Esophagus mucosa (tissue), 1 donor: Measurements from ENCODE around the gene MORN4. TPM values are rescaled to one million over a fixed set of nuclear protein-coding genes. Genes with fewer than 3 reads are reported as not detected.
"Not testable (repeated sequence)": the region's sequence is repeated elsewhere in the genome, so short reads cannot be mapped to it uniquely, and the experiment has no call there.

ENCODE experiments used
- ATAC-seq: fragments of 200-7000 bp; cut with Tn5 transposase; one replicate; pipeline ENCODE4 v1.9.1; 2020
- total RNA-seq: library from RNA; stranded (reverse); gene quantifications from one replicate; pipeline ENCODE4 v1.2.4, GENCODE V29; 2023
- donor health status: DM: yes; HTN: yes; CAD: no.

MORN4 gene
- total RNA-seq = 1.9 TPM

DNA sequence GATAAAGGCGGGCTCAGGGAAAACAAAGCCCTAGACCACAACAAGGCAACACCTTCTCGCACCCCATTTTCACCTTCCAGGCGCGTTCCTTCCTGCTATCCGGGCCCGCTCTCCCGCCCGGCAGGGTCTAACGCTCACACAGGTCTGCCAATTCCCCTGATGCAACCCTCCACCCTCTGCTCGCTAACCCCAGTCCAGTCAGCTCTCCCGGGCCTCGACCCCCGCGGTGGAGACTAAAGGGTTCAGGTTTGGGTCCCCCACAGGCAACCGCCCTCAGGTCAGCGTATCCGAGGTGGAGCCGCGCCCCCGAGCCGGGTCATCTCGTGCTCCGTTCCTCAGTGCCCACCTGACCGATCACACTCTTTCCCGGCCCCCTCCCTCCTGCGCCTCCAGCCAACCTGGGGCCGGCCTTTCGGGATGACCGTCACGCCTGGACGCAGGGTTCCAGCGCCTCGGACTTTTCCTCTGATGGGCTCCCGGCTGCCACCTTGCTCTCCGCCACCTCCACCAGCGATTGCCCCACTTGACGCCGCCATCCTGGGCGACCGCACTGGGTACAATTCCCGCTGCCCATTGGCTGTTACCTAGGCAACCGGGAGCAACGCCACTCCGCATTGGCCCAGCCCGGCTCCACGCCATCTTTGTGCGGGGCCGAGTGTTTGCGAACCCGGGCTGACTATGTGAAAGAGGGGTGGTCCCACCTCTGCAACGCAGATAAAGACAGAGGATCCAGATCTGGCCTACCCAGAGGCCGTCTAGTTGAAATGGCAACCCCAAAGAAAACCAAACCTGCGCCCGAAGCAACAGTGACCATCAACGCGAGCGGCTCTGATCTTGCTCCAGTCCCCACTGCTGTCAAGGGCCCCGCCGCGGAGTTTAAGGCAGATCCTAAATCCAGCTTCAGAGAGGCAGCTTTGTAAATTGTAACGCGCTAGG is at the start of gene MORN4:
MORN4 (minus strand) TSS at position 552 of the 936 bp plus-strand sequence. CDS start 13,847 bp downstream, outside the sequence.
- ATAC-seq = peak; percentile 99

DNA sequence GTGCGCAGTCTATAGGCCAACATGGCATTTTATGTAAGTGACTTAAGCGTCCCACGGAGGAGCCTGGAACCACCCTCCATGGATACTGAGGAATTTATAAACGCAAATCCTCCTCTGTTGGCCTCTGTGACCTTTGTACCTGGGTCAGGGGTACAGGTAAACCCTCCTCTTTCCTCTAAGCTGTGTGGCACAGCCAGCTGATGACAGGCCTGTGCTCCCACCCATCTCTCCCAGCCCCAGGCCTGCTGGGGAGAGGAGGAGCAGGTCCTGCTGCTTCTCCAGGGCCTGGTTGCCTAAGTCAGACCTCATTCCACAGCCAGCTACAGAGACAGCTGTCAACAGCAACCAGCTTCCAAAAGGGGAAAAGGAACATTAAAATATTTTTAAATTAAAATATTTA is 48.7 kb upstream of the MORN4 start:
- no peak for ATAC-seq

DNA sequence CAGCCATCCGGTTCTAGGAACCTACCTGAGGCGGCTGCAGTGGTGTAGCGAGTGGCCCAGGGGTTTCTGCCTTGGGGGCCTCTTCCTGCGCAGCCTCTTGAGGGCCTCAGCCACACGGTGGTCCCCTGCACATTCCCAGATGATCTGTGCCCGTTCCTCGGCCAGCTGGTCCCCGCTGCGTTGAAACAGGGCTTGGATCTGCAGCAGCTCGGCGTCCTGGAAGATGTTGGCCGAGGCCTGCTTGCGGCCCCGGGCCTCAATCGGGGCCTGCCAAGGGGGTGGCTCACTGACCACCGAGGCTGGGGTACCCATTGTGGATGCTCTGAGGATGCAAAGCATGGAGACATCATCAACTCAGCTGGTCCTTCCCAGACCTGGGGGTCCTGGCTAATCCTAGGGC is 46.3 kb upstream of the MORN4 start:
- ATAC-seq = no peak

DNA sequence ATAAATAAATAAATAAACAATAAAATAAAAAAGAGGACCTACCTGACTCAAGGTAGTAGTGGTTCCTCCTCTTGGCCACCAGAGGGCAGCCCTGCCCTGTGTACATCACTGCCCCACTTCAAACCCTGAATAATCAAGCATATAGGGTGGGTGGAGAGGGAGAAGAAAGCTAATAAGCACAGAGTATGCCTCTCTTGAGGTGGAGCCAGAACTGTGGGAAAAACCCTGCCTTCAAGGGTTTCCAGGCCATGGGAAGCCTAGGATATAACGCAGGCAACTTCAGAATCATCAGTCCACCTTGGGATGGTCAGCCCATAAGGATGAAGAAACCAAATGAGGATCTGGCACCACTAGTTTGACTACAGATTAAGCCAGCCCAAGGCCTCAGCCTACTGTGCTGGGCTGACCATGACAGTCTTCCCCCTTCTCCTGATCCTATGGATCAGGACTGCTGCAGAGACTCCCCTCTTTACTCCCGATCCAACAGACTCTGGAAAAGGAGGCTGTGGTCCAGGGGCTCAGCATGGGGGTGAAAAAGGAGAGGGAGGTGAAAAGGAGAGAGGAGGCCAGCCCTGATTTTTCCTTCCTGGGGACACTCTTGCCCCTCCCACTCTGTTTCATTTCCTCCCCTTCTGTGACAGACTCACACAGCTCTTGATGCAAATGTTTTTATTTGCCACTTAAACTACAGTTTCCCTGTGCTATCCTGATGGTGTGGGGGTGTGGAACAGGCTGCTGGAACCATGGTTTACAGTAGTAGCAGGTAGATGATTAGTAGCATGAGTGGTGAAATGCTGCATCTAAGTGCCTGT is 43.7 kb upstream of the MORN4 start:
- ATAC-seq = peak; percentile 71

DNA sequence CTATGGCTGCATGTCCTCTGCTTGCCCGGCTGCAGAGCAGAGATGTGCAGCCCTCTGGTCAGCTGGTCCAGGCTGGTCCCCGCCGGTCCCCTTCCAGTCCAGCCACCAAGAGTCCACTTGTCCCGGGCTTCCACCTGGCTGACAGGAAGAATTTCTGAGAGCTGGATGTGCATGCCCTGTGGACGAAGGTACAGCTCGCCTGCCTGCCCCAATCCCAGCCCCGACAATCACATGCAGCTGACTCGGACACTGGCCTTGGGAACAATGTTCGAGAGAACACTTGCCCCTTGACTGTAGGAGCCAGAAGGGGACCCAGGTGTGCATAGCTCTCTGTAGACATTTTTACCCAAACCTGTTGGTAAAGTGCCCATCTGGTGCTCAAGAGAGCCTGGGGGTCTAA is 41.9 kb upstream of the MORN4 start:
- ATAC-seq = no peak

DNA sequence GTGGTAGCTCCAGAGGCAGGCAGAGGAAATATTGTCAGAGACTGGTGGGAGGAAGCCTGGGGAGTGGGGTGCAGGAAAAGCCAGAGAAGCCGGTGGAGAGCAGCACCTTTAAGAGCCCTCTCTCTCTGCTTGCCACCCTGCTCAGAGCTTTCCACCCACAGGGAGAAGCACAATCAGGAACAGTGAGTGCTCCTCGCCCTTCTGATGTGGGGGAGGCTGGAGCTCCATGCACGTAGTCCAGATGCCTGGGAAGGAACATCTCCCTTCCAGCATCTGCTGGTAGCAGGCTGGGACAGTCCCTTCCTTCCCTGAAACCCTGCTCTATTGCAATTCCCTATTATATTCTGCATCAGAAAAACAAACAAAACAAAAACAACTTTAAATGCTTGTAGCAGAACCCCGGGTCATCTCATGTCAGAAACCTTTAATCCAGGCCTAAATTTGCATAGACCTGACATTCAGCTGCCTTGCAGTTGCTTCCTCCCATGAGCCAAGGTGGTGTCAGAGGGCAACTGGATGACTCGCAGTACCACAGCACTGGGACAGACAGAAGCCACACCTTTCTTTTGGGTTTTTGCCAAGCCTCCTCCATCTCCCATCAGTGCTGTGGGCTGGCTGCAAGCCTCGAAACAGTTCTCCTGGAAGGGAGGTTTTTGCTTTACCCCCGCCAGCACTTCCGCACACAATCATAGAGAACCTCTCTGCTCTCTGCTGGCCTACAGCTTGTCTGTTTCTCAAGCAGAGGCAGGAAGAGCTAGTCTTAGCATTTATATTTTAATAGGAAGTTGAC is 40.6 kb upstream of the MORN4 start:
- ATAC-seq = peak; percentile 33

DNA sequence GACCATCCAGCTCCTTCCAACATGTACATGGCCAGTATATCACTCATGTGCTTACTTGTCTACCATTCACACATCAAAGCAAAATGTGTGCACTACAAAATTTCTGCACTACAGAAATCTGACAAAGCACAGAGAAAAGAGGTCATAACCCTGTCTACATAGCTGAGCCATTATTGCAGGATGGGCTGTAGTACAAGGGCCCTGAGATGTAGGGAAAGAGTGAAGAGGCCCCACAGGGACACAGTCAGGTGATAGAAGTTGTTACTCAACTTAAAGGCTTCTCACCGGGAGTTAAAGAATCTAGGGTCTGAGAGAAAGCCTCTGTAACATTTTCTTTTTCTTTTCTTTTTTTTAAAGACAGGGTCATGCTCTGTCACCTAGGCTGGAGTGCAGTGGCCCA is 36.3 kb upstream of the MORN4 start:
- no peak for ATAC-seq

DNA sequence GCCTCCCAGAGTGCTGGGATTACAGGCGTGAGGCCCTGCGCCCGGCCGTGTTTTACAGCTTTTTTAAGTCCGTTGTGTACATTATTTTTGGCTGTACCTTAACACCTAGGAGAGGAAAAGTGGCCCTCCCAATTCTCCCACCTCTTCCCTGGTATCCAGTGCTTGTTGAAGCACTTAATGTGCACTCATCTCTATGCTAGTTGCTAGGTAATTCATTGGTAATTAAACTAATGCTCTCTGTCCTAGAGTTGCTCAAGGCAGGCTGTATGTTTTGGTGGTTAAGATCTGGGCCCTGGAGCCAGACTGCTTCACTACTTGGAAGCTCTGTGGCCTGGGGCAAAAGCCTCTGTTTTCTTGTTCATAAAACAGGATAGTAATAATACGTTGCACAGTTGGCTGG is 34.2 kb upstream of the MORN4 start:
- ATAC-seq = no peak

DNA sequence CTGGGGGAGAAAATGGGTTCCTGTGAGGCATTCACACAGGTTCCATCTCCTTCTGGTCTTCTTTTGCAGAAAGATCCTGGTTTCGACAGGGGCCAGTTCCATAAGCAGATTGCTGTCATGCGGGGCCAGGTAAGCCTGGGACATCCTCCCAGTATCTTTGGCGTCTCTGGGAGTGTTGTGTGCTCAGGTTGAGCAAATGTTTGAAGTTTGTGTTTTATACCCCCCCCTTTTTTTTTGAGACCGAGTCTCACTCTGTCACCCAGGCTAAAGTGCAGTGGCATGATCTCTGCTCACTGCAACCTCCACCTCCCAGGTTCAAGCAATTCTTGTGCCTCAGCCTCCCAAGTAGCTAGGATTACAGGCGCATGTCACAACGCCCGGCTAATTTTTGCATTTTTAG is 33.7 kb upstream of the MORN4 start:
- no peak for ATAC-seq

DNA sequence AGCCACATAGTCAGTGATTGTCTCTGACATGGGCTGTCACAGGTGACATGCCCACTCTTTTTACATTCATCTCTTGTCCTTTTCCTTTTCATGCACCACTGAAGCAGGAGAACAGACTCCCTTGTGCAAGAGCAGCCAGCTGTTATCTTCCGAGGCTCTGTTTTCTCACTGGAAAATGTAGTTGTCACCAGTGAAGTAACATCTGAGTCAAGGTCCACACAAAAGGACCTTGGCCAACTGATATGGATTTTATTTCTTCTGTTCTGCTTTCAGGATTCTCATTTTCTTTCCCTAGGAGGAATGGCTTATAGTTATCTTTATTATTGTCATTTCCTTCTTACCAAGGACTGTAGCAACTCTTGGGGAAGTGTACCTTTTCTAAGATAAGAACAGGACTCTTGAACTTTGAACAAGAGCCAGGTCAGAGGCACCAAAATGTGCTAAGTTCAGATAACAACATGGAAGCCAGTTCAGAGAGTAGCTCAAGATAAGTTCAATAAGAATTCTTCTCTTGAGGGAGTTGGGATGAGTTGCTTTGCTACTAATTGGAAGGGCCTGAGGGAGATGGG is 31.1 kb upstream of the MORN4 start:
- ATAC-seq = no peak

DNA sequence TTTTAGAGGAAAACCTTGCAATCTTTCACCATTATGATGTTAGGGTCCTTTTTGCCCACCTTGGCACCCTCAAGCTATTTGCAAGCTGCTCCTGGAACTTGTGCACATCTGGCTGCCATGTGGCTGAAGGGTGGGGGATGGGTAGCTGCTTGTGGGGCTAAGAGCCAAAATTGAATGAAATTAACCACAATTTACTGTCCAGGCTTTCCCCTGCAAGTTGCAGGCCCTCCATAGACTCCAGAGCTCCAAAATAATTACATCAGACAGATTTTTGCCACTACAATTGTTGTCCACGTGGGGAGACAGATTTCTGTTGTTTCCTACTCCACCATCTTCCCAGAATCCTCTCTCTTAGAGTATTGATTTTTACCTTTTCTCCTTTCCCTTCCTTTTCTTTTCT is 26.3 kb upstream of the MORN4 start:
- no peak for ATAC-seq

DNA sequence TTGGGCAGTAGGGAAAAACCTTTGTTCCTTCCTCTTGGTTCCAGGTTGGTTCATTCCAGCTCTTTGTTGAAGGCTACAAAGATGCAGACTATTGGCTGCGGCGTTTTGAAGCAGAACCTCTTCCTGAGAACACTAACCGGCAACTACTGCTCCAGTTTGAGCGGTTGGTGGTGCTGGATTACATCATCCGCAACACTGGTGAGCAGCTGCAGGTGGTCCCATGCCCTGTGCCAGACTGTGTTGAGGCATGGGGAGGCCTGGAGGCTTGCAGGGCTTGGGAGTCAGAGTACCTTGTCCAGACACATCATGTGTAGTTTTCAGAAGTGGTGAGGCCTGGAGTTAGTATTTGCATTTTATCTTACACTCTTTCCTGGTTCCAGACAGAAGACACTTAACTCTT is 23.5 kb upstream of the MORN4 start:
- no peak for ATAC-seq

DNA sequence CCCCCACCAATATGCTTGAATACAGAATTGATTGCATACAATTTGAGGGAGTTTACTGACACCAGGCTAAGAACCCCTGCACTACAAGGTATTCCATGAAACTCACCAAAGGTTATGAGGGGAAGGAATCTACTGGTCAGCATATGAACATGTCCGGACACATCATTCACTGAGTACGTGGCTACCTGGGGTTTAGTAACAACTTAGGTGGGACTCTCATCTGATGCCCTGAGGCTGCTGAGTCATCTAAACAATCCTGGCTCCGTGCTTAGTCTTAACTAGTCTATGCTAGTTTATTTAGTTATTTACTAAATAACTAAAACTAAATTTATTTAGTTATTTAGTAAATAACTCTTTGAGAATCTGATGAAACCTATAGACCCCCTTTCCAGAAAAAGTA is 18.5 kb upstream of the MORN4 start:
- peak; percentile 83 for ATAC-seq

DNA sequence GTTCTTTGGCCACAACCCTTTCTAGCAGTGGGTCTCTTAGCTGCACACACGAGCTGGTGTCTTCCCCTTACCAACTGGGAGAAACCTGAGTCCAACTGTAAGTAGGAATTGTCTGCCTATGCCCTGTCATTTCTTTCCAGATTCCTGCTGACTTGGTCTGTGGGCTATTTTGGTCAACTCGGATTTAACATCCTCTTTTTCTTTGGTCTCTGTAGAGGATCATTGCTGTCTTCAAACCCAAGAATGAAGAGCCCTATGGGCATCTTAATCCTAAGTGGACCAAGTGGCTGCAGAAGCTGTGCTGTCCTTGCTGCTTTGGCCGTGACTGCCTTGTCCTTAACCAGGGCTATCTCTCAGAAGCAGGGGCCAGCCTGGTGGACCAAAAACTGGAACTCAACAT is 17.4 kb upstream of the MORN4 start:
- no peak for ATAC-seq

DNA sequence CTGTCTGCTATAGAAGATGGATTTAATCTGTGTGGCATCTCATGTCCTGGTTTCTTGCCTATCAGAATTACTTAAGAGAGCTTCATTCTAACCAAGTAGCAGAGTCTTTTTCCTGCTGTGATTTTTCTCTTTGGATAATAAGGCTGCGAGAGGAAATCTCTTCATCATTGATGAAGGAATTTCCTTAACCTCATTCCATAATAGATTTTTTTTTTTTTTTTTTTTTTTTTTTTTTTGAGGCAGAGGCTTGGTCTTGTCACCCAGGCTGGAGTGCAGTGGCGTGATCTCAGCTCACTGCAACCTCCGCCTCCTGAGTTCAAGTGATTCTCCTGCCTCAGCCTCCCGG is 16.1 kb upstream of the MORN4 start:
- ATAC-seq = not testable (repeated sequence)

DNA sequence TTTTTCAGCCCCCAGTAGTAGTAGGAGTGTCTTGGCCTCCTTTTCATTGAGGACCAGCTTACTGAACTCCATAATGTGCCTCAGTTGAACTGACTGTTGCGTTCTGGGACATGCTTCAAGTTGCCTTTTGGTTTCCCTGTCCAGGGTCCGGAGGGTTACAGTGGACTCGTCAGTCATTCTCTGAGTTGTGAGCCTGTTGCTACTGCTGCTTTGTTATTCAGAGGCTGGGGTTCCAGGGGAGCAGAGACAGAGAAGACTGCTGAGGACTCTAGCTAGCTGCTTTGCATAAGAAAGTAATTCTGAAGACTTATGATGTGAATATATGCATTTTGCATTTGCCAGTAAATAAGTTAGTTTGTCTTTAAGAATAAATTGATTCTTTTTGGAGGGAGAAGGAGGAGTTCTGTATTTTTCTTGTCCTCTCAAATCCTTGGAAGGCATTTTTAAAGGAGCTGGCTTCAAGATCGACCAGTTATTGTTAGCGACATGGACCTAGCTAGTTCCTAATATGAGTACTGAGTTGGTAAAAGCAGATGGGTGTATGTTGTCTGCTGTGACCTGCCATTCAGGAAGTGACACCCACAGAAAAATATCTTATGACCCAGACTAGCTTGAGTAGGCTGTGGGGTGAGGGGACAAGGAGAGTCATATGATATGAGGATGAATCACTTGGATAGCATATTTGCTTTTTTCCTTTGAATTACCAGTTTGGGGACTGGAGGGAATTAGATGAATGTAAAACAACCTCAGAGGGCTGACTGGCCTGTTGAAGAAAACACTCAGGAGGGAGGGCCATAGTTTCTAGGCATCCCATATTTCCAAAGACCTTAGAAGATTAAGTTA is 15.5 kb upstream of the MORN4 start:
- peak; percentile 84 for ATAC-seq

DNA sequence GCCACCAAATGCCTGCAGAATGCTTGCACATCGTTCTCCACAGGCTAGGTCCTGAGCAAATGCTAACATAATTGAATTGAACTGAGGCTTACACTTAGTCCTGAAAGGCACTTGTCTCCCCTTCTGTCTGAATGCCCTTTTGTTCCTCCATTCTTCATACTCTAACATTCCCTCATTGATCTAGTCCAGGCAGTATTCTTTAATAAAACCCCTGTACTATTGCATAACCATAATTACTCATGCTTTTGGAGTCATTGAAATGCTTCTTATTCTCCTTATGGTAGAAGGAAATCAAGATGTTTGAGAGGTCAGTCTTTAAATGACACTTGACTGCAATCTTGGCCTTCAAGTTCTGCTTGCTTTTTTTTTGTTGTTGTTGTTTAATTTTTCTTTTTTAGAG is 14.3 kb upstream of the MORN4 start:
- ATAC-seq = peak; percentile 30

DNA sequence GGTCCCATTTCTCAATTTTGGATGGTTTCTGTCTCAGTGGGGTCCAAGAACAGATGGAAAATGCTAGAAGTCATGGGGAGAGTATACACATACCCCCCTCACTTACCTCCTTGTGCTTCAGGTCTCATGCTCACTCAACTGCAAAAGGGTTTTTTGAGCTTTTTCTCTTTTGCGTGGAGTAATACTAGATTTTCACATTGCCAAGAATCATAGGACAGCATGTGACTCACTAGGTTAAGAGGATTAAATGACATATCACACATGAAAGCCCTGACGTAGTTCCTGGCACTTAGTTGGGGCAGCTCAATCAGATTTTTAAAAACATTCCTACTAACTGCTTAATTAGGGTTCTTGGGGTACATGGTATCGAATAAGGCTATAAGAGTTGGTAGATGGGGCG is 11.6 kb upstream of the MORN4 start:
- ATAC-seq = no peak

DNA sequence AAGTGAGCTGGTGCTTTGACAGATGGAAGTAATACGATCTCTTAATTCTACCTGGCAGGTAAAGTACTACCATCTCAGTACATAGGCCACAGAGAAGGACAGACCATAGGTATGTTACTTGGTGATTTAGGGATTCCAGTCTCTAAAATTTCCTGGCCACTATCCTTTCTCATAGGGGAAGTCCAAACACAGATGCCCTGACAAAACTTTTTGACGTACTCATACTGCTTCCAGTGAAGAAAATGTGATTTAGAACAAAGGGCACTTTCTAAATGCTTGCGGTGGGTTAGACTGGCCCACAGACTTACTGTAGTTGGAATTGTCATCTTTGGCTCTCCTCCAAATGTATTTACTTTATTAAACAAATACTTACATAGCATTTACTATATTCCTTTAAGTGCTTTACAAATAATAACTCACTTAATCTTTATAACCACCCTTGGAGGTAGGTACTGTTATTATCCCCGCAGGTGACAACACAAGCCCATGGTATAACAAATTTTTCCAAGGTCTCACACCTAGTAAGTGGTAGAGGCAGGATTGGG is 10.2 kb upstream of the MORN4 start:
- ATAC-seq = no peak

DNA sequence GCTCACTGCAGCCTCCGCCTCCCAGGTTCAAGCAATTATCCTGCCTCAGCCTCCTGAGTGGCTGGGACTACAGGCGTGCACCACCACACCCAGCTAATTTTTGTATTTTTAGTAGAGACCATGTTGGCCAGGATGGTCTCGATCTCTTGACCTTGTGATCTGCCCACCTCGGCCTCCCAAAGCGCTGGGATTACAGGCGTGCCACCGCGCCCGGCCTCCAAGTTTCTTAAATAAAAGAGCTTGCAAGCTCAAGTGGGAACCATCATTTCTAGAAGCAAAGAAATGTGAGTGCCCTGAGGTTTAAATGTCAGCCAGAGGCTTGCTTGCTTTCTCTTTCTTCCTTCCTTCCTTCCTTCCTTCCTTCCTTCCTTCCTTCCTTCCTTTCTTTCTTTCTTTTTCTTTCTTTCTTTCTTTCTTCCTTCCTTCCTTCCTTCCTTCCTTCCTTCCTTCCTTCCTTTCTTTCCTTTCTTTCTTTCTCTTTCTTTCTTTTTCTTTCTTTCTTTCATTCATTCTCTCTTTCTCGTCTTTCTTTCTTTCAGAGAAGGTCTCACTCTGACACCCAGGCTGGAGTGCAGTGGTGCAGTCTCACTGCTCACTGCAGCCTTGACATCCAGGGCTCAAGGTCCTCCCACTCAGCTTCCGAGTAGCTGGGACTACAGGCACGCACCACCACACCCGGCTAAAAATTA is 9.3 kb upstream of the MORN4 start:
- ATAC-seq = not testable (repeated sequence)
